ENCODE results near the gene HEXIM1.
A peak's percentile ranks its signal among the peaks of the same experiment; 100 is the strongest.

The HEXIM1 gene

GRCh38 chr17:45172541-45173286, 24.4 kb downstream of the HEXIM1 start:
- peak; percentile 82 for DNase-seq

DNA sequence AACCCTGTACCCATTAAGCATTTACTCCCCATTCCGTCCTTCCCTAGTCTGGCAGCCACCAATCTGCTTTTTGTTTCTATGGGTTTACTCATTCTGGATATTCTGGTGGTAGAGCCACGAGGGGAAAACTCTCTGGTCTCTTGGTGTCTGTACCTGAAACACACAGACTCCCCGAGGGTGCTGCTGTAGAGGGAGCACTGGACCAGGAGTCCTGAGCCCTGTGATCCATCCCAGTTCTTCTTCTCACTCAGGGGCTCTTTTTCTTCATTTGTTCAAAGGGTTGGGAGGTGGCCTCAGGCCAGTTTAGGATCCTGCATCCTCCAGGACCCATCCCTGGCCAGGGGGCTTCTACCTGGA, 27.5 kb downstream of the HEXIM1 start:
- no peak for DNase-seq

GRCh38 chr17:45177563-45177962, 29.3 kb downstream of the HEXIM1 start:
- no peak for DNase-seq

GRCh38 chr17:45184144-45184543, 35.9 kb downstream of the HEXIM1 start:
- DNase-seq: no peak

DNA sequence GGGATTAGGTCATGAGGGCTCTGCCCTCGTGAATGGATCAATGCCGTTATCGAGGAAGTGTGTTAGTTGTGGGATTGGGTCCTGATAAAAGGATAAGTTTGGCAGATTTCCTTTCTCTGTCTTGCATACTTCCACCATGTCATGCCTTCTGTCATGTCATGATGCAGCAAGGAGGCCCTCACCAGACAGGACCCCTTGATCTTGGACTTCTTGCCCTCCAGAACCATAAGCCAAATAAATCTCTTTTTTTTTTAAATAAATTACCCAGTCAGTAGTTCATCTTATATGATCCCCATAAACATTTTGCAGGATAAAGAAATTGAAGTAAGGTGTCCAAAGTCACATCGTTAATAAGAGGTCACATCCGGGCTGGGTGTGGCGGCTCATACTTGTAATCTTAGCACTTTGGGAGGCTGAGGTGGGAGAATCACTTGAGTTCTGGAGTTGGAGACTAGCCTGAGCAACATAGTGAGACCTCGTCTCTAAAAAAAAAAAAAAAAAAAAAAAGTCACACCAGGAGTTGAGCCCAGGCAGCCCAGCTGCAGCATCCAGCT, 38.6 kb downstream of the HEXIM1 start:
- no peak for DNase-seq

- no peak for DNase-seq
Measured at GRCh38 chr17:45189009-45189408, 40.7 kb downstream of the HEXIM1 start.

- peak; percentile 36 for DNase-seq
Measured at GRCh38 chr17:45190503-45191255, 42.4 kb downstream of the HEXIM1 start.

DNA sequence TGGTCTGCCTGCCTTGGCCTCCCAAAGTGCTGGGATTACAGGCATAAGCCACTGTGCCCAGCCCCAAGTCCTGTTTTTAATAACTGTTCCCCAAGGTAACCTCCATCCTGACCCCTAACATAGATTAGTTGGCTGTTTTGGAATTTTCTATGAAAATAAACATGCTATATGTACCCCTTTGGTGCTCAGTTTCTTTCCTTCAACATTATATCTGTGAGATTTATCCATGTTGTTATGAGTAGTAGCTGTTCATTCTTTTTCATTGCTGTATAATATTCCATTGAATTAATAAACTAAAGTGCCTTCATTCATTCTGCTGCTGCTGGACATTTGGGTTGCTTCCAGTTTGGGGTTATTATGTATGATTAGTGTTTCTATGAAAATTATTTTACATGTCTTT, 47.1 kb downstream of the HEXIM1 start:
- DNase-seq: no peak

GRCh38 chr17:45197108-45197507, 48.8 kb downstream of the HEXIM1 start:
- no peak for DNase-seq

GRCh38 chr17:45197555-45198334, 49.5 kb downstream of the HEXIM1 start:
- peak; percentile 92 for DNase-seq

DNA sequence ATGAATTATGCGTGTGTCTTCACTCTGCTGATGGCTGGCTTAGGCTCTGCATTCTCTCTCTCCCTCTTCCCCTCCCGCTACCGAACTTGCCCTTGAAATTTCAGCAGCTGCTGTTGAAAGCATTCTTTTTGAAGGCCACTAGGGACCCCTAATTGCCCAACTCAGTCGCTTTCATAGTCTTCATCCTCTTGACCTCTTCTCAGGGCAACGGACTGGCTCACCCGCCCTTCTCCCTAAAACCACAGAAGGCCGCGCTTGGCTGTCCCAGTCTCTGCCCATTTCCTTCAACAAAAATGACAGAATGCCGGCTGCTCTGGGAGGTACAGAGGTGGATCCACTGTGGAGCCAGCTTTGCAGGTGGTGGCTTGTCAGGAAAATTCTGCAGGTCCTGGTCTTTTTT, 52.4 kb downstream of the HEXIM1 start:
- peak; percentile 52 for DNase-seq

GRCh38 chr17:45201457-45201856, 53.2 kb downstream of the HEXIM1 start:
- no peak for DNase-seq
